GM12891 (cell line): ENCODE data around the gene STPG2.

Experiments
- PAX5 ChIP-seq: IDR thresholded peaks from 2 replicates; pipeline ENCODE4 v1.6.1; 2011; ENCODE audit warnings: low read length, moderate library complexity, mild to moderate bottlenecking; ENCODE audit not compliant: insufficient read depth, severe bottlenecking
- POLR2A ChIP-seq: IDR thresholded peaks from 2 replicates; pipeline ENCODE4 v1.6.1; 2011; ENCODE audit warnings: low read depth, low read length, control low read depth
- POLR2AphosphoS5 ChIP-seq: IDR thresholded peaks from 2 replicates; pipeline ENCODE4 v1.6.1; 2011; ENCODE audit warnings: low read depth, low read length, control low read depth
- POU2F2 ChIP-seq: IDR thresholded peaks from 2 replicates; pipeline ENCODE4 v1.6.1; 2011; ENCODE audit warnings: low read depth, mild to moderate bottlenecking, control low read depth, low read length, moderate library complexity
- SPI1 ChIP-seq: IDR thresholded peaks from 2 replicates; pipeline ENCODE4 v1.6.1; 2011; ENCODE audit warnings: low read depth, low read length, control low read depth
- TAF1 ChIP-seq: IDR thresholded peaks from 2 replicates; pipeline ENCODE4 v1.6.1; 2011; ENCODE audit warnings: low read depth, low read length, control low read depth

- TF ChIP-seq POLR2AphosphoS5: no peak
- TF ChIP-seq POLR2A: no peak
- no peak for TF ChIP-seq TAF1
- TF ChIP-seq SPI1: no peak
- TF ChIP-seq POU2F2: no peak
- no peak for TF ChIP-seq PAX5
Measured at GRCh38 chr4:98117363-98117762, 25.9 kb downstream of the STPG2 start.
